GM19463 (cell line): ENCODE results near the gene VSIG10L2.

ENCODE experiments used
- ATAC-seq: cut with Tn5 transposase; IDR thresholded peaks from one replicate; pipeline ENCODE4 v1.9.1; 2021; ENCODE audit warnings: mild to moderate bottlenecking, moderate library complexity; ENCODE audit not compliant: unreplicated experiment

Gene VSIG10L2

GRCh38 chr11:125929445-125930075 lies 16.3 kb upstream of the VSIG10L2 start:
- ATAC-seq, result no peak

GRCh38 chr11:125930076-125930450 lies 15.8 kb upstream of the VSIG10L2 start:
- ATAC-seq, result no peak

GRCh38 chr11:125931116-125931515 lies 14.7 kb upstream of the VSIG10L2 start:
- no peak for ATAC-seq

GRCh38 chr11:125931668-125932067 lies 14.2 kb upstream of the VSIG10L2 start:
- no peak for ATAC-seq

- ATAC-seq, result no peak
These were observed 13.5 kb upstream of the VSIG10L2 start for GRCh38 chr11:125932301-125932700.

GRCh38 chr11:125933030-125933813 lies 12.6 kb upstream of the VSIG10L2 start:
- no peak for ATAC-seq

GRCh38 chr11:125934473-125934872 lies 11.4 kb upstream of the VSIG10L2 start:
- ATAC-seq, result no peak

- ATAC-seq, result no peak
These were observed 10.8 kb upstream of the VSIG10L2 start for GRCh38 chr11:125935056-125935455.

GRCh38 chr11:125935618-125936199 lies 10.1 kb upstream of the VSIG10L2 start:
- ATAC-seq, result no peak

GRCh38 chr11:125938418-125938817 lies 7.4 kb upstream of the VSIG10L2 start:
- no peak for ATAC-seq

GRCh38 chr11:125939081-125939521 lies 6.7 kb upstream of the VSIG10L2 start:
- ATAC-seq, result no peak

- ATAC-seq, result no peak
These were observed 5.7 kb upstream of the VSIG10L2 start for GRCh38 chr11:125940145-125940544.

GRCh38 chr11:125941267-125941618 lies 4.6 kb upstream of the VSIG10L2 start:
- ATAC-seq, result no peak

- no peak for ATAC-seq
These were observed 3.9 kb upstream of the VSIG10L2 start for GRCh38 chr11:125941619-125942611.

GRCh38 chr11:125942771-125943428 lies 2.9 kb upstream of the VSIG10L2 start:
- ATAC-seq, result no peak

- ATAC-seq, result no peak
These were observed 2.0 kb upstream of the VSIG10L2 start for GRCh38 chr11:125943661-125944349.

GRCh38 chr11:125944350-125945010 lies 1.4 kb upstream of the VSIG10L2 start:
- no peak for ATAC-seq

GRCh38 chr11:125945011-125945796 lies 640 bp upstream of the VSIG10L2 start:
- ATAC-seq, result no peak
